Right lobe of liver (tissue), 4 donors: ENCODE measurements around the gene CAPN5.

Experiments used
- POLR2A ChIP-seq: fragments of 450-650 bp; IDR thresholded peaks from one replicate; pipeline ENCODE4 v1.6.1; 2017; ENCODE audit warnings: antibody characterized with exemption, mild to moderate bottlenecking
- TF ChIP-seq, protein P1 (sequence below), 4 donors: fragments of 200-600 bp in 3 of 4; fragments of 450-650 bp in 1 of 4; IDR thresholded peaks; one replicate each; pipeline versions ENCODE4 v1.5.1 to v1.8.0; 2016 to 2022; ENCODE audit warnings: antibody characterized with exemption in 4 of 4, mild to moderate bottlenecking in 2 of 4
- donor health status: DM: no; HTN: no; CAD: no.
- donor health status: DM: no; HTN: no; CAD: no.
- donor health status: DM: no; HTN: yes; CAD: no.

DNA sequence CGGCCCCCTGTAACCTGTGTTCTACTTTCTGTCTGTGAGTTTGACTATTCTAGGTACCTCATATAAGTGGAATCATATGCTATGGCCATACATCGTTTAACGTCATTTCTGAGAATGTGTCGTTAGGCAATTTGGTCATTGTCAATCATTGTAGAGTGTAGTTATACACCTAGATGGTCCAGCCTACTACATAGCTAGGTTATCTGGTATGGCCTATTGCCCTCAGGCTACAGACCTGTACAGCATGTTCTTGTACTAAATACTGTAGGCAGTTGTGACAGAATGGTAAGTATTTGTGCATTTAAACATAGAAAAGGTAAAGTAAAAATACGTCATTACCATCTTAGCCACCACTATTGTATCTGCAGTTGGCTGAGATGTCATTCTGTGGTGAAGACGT, 96.5 kb downstream of the CAPN5 start:
- TF ChIP-seq, protein P1, sequence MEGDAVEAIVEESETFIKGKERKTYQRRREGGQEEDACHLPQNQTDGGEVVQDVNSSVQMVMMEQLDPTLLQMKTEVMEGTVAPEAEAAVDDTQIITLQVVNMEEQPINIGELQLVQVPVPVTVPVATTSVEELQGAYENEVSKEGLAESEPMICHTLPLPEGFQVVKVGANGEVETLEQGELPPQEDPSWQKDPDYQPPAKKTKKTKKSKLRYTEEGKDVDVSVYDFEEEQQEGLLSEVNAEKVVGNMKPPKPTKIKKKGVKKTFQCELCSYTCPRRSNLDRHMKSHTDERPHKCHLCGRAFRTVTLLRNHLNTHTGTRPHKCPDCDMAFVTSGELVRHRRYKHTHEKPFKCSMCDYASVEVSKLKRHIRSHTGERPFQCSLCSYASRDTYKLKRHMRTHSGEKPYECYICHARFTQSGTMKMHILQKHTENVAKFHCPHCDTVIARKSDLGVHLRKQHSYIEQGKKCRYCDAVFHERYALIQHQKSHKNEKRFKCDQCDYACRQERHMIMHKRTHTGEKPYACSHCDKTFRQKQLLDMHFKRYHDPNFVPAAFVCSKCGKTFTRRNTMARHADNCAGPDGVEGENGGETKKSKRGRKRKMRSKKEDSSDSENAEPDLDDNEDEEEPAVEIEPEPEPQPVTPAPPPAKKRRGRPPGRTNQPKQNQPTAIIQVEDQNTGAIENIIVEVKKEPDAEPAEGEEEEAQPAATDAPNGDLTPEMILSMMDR (IDR thresholded peaks at IDR 0.05), result no peak
- no peak for TF ChIP-seq POLR2A
